HS-5 (cell line): ENCODE measurements around the gene EVI5L.
A peak's percentile ranks its signal among the peaks of the same experiment; 100 is the strongest.

Source experiments
- DNase-seq: peaks from one replicate; pipeline ENCODE4 v3.0.0-alpha.2; 2012; ENCODE audit warnings: low read depth

Gene EVI5L

GRCh38 chr19:7898967-7899366 is 68.9 kb downstream of the EVI5L start:
- no peak for DNase-seq

DNA sequence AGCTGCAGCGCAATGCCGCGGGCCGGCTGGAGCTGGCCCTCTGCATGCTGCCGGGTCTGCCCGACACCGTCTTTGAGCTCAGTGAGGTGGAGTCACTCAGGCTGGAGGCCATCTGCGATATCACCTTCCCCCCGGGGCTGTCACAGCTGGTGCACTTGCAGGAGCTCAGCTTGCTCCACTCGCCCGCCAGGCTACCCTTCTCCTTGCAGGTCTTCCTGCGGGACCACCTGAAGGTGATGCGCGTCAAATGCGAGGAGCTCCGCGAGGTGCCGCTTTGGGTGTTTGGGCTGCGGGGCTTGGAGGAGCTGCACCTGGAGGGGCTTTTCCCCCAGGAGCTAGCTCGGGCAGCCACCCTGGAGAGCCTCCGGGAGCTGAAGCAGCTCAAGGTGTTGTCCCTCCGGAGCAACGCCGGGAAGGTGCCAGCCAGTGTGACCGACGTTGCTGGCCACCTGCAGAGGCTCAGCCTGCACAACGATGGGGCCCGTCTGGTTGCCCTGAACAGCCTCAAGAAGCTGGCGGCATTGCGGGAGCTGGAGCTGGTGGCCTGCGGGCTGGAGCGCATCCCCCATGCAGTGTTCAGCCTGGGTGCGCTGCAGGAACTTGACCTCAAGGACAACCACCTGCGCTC is 69.8 kb downstream of the EVI5L start:
- no peak for DNase-seq

- no peak for DNase-seq
These were observed 70.4 kb downstream of the EVI5L start for GRCh38 chr19:7900401-7900870.

DNA sequence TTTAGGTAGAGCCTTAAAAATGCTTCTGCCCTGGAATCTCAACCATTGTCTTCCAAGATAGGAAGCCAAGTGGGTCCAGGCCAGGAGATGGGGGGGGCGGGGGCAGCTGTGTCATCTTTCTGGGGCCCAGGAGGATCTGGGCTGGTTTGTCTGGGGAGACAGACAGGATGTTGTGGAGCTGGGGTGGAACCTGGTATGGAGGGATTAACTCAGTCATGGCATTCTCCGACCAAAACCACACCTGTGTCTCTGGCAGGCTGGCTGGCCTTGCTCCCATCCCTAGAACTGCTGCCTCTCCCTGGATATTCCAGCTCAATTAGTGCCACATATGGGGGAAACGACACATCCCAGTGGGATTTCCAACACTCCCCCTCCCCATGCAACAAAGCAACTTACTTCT is 70.9 kb downstream of the EVI5L start:
- no peak for DNase-seq

DNA sequence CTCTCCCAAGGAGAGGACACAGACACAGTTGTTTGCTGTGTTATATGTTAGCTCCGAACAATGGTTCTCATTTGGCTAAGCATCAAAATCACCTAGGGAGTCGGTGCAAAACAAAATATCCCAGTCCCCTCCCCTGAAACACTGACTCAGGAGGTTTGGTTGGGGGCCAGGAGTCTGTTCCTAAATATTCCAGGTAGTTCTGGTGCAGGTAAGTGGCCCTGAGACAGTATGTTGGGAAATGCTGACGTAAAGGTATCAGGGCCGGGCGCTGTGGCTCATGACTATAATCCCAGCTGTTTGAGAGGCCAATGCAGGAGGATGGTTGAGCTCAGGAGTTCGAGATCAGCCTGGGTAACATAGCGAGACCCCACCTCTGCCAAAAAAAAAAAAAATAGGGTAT is 71.3 kb downstream of the EVI5L start:
- no peak for DNase-seq

- DNase-seq: no peak
These were observed 72.8 kb downstream of the EVI5L start for GRCh38 chr19:7902796-7903243.

DNA sequence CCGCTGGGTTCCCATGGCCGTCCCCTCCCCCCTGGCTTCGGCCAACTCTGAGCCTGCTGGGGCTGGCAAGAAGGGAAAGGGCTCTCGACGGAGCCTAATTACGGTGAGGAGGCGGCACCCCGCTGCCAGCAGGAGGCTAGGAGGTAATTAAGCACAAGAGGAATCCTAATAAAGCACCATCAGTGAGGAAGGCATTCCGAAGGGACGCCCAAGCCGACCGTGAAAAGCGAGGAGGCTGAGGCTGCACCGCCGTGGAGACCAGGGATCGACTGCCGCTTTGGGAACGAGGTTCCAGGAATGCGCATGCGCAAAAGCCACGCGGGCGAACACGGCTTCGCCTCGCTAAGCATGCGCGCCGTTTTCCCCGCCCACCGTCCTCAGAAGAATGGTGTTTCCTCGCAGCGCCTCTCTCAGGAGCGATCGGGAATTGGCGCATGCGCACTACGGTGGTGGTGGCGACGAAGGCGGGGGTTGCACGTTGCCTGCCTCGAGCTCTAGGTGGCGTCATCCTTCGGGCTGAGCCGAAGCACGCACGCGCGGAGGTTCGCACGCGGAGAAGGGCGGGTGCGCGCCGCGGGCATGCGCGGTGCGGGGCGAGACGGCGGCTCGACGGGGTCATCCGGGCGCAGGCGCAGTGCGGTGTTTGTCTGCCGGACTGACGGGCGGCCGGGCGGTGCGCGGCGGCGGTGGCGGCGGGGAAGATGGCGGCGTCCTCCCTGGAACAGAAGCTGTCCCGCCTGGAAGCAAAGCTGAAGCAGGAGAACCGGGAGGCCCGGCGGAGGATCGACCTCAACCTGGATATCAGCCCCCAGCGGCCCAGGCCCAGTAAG is 73.4 kb downstream of the EVI5L start, which contains the start of gene MAP2K7:
Gene MAP2K7 (plus strand): TSS at position 634 of the 830 bp plus-strand sequence. CDS start 68 bp downstream, at position 702.
- DNase-seq: peak; percentile 97

DNA sequence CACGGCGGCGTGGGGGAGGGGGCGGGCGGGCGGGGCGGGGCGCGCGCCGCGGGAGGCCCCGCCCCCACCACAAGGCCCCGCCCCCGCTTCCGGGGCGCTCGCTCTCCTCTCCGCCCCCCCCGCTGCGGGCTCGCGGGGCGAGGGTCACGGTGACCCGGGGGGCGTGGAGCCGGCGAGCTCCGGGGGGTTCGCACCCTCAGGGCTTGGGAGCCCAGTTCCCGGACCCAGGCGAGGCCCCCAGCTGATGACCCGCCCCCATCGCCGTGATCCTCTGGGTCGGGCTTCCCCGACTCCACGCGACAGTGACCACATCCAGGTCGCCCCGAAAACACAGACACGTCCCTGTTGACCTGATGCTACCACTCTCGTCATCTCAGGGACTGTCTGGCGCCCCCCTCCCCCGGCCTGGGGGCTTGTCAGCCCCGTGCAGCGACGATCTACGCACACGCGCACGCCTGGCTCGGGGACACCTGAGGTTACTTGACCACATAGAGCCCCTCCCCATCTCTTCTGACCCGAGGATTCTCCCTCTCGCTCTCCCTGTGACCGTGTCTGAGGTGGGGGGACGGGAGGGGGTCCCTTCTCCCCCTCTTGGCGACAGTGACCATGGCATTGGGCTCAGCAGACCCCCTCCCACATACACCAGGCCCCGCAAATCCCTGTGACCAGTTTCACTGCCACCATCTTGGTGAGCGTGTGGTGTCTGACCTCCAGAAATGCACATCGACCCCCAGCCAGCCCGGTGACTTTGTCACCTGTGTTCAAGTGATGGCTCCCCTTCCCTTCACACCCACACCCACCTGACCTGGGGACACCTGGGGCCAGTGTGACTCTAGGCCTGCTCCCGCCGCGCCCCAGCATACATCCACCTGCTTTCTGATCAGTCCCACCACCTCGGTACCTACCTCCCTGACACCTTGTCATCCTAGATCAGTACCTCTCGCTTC is 74.3 kb downstream of the EVI5L start:
- no peak for DNase-seq

DNA sequence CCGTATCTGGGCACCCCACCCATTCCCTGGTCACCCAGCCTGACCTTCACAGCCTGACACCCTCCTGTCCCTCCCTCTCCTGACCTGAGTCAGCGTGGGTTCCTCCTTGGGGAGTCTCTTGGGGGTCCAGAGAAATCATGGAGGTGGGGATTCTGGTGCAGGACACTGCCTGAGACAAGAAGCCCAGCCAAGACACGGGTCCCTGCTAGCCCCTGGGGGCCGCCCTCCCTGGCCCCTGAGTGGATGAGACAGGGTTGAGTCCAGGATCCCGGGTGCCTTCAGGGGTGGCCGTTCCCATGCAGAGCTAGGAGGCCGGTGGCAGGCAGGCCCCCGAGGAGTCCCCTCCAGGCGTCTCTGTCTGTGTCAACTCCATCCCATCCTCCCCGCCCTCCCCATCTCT is 75.2 kb downstream of the EVI5L start:
- DNase-seq: no peak

GRCh38 chr19:7905859-7906258 is 75.8 kb downstream of the EVI5L start:
- no peak for DNase-seq

- DNase-seq: no peak
These were observed 77.1 kb downstream of the EVI5L start for GRCh38 chr19:7907122-7907521.

DNA sequence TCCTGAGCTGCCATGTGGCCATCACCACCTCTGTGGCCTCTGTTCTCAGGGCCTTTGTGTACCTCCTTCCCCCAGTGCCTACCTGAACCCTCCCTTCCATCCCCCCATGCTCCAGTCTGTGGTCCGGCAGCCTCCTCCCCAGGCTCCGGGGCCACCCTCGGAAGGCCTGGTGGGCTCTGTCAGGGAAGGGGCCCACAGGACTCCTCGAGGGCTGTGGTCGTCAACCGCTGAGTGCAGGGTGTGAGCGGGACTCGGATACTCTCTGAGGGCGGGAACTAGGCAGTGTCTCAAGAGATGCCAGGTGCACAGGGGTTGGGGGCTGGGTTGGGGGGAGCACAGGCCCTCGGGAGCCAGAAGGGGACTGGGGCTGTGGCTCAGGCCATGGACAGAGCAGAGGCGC is 77.5 kb downstream of the EVI5L start:
- DNase-seq: no peak

GRCh38 chr19:7908078-7908699 is 78.2 kb downstream of the EVI5L start:
- no peak for DNase-seq

GRCh38 chr19:7908742-7909461 is 78.9 kb downstream of the EVI5L start:
- DNase-seq: no peak

DNA sequence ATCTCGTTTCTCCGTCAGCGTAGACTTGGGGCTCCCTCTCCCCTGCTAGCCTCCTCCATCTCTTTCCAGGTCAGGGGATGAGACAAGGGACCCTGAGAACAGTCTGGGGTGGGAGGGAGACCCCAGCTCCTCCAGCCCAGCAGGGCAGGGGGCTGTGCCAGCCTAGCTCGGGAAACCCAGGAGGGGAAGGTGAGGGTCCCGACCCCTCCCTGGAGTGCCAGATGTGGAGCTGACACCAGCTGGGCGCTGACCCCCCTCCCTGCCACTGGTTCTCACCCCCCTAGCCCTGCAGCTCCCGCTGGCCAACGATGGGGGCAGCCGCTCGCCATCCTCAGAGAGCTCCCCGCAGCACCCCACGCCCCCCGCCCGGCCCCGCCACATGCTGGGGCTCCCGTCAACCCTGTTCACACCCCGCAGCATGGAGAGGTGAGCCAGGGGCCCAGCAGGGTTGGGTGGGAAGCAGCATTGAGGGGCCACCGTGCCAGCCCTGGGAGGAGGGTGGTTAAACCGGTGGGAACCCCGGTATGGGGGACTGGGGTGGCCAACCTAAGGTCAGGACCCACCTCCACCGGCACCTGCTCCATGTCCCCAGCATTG is 79.6 kb downstream of the EVI5L start:
- DNase-seq: no peak

GRCh38 chr19:7910321-7911161 is 80.5 kb downstream of the EVI5L start:
- no peak for DNase-seq

DNA sequence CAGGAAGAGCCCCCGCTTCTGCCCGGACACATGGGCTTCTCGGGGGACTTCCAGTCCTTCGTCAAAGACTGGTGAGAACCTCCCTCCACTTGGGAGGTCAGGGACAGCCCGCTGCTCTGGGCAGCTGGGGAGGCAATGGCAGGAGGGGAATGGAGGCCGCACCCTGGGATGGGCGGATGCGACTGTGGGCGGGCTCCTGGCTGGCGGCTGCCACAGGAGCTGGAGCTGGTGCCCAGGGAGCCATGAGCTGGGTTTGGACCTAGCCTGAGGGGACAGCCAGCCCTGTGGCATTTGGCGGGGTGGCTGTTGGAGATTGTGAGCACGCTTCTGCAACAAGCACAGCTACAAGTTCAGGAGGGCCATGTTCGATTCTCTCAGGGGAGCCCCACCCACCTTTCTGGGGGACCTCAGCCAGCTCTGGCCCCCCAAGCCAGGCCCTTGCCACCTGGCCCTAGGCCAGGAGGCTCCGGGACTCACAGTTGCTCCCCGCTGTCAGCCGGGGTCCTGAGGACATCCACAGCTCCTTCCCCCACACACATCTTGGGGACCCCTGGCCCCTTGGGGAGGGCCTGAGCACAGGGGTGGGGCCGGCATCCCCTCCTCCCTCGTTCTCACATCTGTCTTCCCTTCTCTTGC is 81.6 kb downstream of the EVI5L start:
- DNase-seq: no peak

GRCh38 chr19:7912144-7912696 is 82.2 kb downstream of the EVI5L start:
- DNase-seq: no peak
